K562 (cell line): ENCODE results near the gene KRT222.

Experiments used
- EP300 ChIP-seq: IDR thresholded peaks from 2 replicates; pipeline ENCODE4 v1.6.1; 2012; ENCODE audit warnings: low read length, improper control_type of control experiment
- HDAC2 ChIP-seq: fragments of 450-650 bp; IDR thresholded peaks from 2 replicates; pipeline ENCODE4 v1.6.1; 2016; ENCODE audit warnings: mild to moderate bottlenecking
- KDM1A ChIP-seq, 2 experiments: fragments of 450-650 bp; IDR thresholded peaks; 2 replicates each; pipeline ENCODE4 v1.6.1; 2016; ENCODE audit warnings: mild to moderate bottlenecking in 2 of 2
- POLR2A ChIP-seq: fragments of 450-650 bp; conservative IDR thresholded peaks from 2 replicates; pipeline ENCODE4 v1.6.1; 2016
- SP1 ChIP-seq: sonication (generic); formaldehyde crosslinking; IDR thresholded peaks from 2 replicates; pipeline ENCODE4 v1.8.1; 2022; ENCODE audit warnings: mild to moderate bottlenecking, missing genetic modification reagents
- SRSF3 ChIP-seq: fragments of 200-400 bp; formaldehyde crosslinking; IDR thresholded peaks from 2 replicates; pipeline ENCODE4 v1.6.1; 2016; ENCODE audit warnings: mild to moderate bottlenecking, low read length, moderate library complexity; ENCODE audit not compliant: insufficient read depth
- ZBTB17 ChIP-seq: fragments of 450-650 bp; formaldehyde crosslinking; IDR thresholded peaks from 2 replicates; pipeline ENCODE4 v1.4.0; 2020; ENCODE audit warnings: mild to moderate bottlenecking
- ZFP36 ChIP-seq: fragments of 150-350 bp; IDR thresholded peaks from 2 replicates; pipeline ENCODE4 v1.6.1; 2018; ENCODE audit warnings: low read length, low read depth; ENCODE audit not compliant: partially characterized antibody
- ZNF274 ChIP-seq: IDR thresholded peaks from 2 replicates; pipeline ENCODE4 v1.6.1; 2011; ENCODE audit warnings: low read depth, mild to moderate bottlenecking, low read length, moderate library complexity, borderline replicate concordance
- ZNF277 ChIP-seq: fragments of 250-450 bp; sonication (Bioruptor Pico); IDR thresholded peaks from 2 replicates; pipeline ENCODE4 v1.8.0; 2022; ENCODE audit warnings: inconsistent platforms, mild to moderate bottlenecking, moderate library complexity, borderline replicate concordance
- TF ChIP-seq, protein P1 (sequence below): sonication (generic); formaldehyde crosslinking; IDR thresholded peaks from 2 replicates; pipeline ENCODE4 v1.8.0; 2022; ENCODE audit warnings: mild to moderate bottlenecking, missing genetic modification reagents, borderline replicate concordance

GRCh38 chr17:40705584-40705983 is 40.6 kb upstream of the KRT222 start:
- no peak for TF ChIP-seq SP1 (CRISPR knock-in tag)
- TF ChIP-seq SRSF3: no peak
- no peak for TF ChIP-seq ZFP36
- no peak for TF ChIP-seq ZNF274
- TF ChIP-seq ZNF277 (CRISPR knock-in tag): no peak
- TF ChIP-seq KDM1A (IDR thresholded peaks at IDR 0.05): no peak
- TF ChIP-seq HDAC2: no peak
- no peak for TF ChIP-seq POLR2A
- no peak for TF ChIP-seq ZBTB17 (CRISPR knock-in tag)
- no peak for TF ChIP-seq EP300
- TF ChIP-seq, protein P1, sequence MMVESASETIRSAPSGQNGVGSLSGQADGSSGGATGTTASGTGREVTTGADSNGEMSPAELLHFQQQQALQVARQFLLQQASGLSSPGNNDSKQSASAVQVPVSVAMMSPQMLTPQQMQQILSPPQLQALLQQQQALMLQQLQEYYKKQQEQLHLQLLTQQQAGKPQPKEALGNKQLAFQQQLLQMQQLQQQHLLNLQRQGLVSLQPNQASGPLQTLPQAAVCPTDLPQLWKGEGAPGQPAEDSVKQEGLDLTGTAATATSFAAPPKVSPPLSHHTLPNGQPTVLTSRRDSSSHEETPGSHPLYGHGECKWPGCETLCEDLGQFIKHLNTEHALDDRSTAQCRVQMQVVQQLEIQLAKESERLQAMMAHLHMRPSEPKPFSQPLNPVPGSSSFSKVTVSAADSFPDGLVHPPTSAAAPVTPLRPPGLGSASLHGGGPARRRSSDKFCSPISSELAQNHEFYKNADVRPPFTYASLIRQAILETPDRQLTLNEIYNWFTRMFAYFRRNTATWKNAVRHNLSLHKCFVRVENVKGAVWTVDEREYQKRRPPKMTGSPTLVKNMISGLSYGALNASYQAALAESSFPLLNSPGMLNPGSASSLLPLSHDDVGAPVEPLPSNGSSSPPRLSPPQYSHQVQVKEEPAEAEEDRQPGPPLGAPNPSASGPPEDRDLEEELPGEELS (CRISPR knock-in tag): no peak
